Upper lobe of right lung (tissue), 1 donor: ENCODE data around the gene CES3. TPM values are rescaled to one million over a fixed set of nuclear protein-coding genes. Genes with fewer than 3 reads are reported as not detected.

Source experiments
- ATAC-seq: fragments of 200-7000 bp; cut with Tn5 transposase; one replicate; pipeline ENCODE4 v1.9.1; 2020; ENCODE audit warnings: mild to moderate bottlenecking, moderate library complexity
- DNase-seq: peaks from one replicate; pipeline ENCODE4 v3.0.0-alpha.2; 2020
- H3K27ac ChIP-seq: fragments of 200-600 bp; one replicate; pipeline ENCODE4 v1.8.0; 2022
- H3K27me3 ChIP-seq: fragments of 200-600 bp; one replicate; pipeline ENCODE4 v1.8.0; 2022; ENCODE audit warnings: mild to moderate bottlenecking
- H3K36me3 ChIP-seq: fragments of 200-600 bp; one replicate; pipeline ENCODE4 v1.8.0; 2022
- H3K4me1 ChIP-seq: fragments of 200-600 bp; one replicate; pipeline ENCODE4 v1.8.0; 2022
- H3K4me3 ChIP-seq: fragments of 200-600 bp; one replicate; pipeline ENCODE4 v1.8.0; 2022; ENCODE audit warnings: mild to moderate bottlenecking
- H3K9me3 ChIP-seq: fragments of 200-600 bp; one replicate; pipeline ENCODE4 v1.8.0; 2022
- CTCF ChIP-seq: fragments of 200-600 bp; IDR thresholded peaks from one replicate; pipeline ENCODE4 v1.8.0; 2022; ENCODE audit warnings: antibody characterized with exemption
- intact Hi-C: fragments of 100-400 bp; cut with DNase I; formaldehyde crosslinking; loops from one replicate; pipeline ENCODE4 v1.11.0; 2022
- total RNA-seq: library from RNA; stranded (reverse); fragmentation: NEBNext Ultra II Directional; extraction: Animal tissue kit (Norgen Biotek cat#: 25700); gene quantifications from one replicate; pipeline ENCODE4 v1.2.1, GENCODE V29; 2021
- donor health status: DM: no; HTN: yes; CAD: no; lungs with severe emphysema.

CES3 gene
- total RNA-seq, 1 donor from 2014 or later = 3.4 TPM

- TF ChIP-seq CTCF = no peak
- H3K4me3 ChIP-seq = no peak overlapping the region
- ATAC-seq (no peak), DNase-seq (no peak)
- H3K4me1 ChIP-seq = peaks cover 5% of the 10 kb centered on the region
- no peaks in the 10 kb centered on the region for H3K36me3 ChIP-seq
- H3K27me3 ChIP-seq = no peaks in the 10 kb centered on the region
- H3K9me3 ChIP-seq = no peaks in the 10 kb centered on the region
- no peak overlapping the region for H3K27ac ChIP-seq
- intact Hi-C loops = no loop called here
Observed at GRCh38 chr16:67011274-67011673, 50.2 kb downstream of the CES3 start.

DNA sequence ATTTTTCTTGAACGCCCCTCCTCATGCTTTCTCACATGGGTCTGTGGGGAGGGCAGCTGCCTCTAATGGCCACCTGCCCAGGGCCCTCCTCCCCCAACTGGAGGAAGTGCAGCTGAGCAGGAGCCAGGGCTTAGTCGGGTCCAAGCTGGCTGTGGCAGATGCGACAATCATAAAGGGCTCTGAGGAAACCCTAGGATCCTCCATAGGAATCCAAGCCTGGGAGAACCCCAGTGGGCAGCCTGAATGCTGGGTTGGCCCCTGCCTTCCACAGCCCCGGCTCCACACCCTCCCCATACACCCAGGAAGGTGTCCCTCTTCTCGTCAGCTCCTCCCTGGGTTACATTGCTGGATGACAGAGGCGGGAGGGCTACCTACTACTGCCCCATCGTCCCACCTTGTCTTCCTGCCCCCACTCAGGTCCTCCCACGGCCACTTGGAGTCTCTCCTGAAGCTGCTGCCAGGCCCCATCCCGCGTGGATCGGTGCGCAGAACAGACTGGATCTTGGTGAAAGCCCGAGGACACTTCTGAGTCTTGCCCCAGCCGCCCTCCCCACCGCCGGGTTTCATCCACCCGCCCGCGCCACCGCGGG, 52.3 kb downstream of the CES3 start:
- no peak for TF ChIP-seq CTCF
- DNase-seq = no peak
- Histone ChIP-seq H3K4me1 (peaks cover 5% of the 10 kb centered on the region), H3K27me3 (no peaks in the 10 kb centered on the region), H3K36me3 (no peaks in the 10 kb centered on the region), H3K27ac (no peak overlapping the region), H3K4me3 (peak overlapping the region; percentile 56), H3K9me3 (no peaks in the 10 kb centered on the region)
- no peak for ATAC-seq
- intact Hi-C loops = no loop called here

DNA sequence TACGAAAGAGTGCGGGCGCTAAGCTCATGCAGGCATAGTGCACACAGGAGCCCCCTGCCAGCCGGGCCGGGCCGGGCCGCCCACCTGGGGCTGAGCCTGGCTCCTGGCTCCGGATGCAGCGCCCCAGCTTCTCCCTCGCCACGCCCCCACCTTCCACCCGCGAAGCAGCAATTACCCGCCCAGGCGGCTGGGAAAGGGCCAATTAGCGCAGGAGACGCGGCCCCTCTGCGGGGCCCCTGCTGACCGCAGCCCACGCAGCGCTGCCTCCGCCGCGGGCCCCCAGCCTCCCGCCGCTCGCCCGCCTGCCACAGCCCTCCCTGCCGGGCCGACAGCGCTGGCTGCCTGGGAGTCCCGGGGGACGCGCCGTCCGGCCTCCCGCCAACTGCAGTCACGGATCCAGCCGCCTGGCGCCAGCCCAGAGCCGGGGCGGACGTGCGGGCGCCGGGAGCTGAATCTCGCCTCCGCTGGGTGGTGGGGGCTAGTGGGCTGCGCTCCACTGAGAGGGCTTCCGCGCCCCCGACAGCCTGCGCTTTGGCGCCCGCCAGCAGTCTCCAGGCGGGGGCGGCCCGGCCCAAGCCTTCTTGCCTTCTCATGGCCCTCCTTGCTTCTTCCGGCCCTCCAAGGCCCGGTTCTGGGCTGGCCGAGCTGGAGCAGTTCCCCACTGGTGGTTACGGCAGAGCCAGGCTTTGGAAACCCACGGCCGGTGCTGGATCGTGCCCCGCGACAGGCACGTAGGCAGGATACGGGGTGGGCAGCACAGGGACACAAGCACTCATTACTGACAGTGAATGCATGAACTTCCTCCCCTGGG, 53.0 kb downstream of the CES3 start:
- intact Hi-C loops = no loop called here
- Histone ChIP-seq H3K9me3 (no peaks in the 10 kb centered on the region), H3K36me3 (no peaks in the 10 kb centered on the region), H3K27ac (peak overlapping the region; percentile 51), H3K4me1 (peaks cover 5% of the 10 kb centered on the region), H3K4me3 (peak overlapping the region; percentile 56), H3K27me3 (no peaks in the 10 kb centered on the region)
- DNase-seq (peak; percentile 85), ATAC-seq (peak; percentile 69)
- TF ChIP-seq CTCF = peak; percentile 39

GRCh38 chr16:67014634-67015312, 53.7 kb downstream of the CES3 start:
- Histone ChIP-seq H3K27me3 (no peaks in the 10 kb centered on the region), H3K9me3 (no peaks in the 10 kb centered on the region), H3K36me3 (no peaks in the 10 kb centered on the region), H3K4me3 (peak overlapping the region; percentile 56), H3K27ac (no peak overlapping the region), H3K4me1 (peaks cover 5% of the 10 kb centered on the region)
- DNase-seq (peak; percentile 26), ATAC-seq (no peak)
- intact Hi-C loops = no loop called here
- no peak for TF ChIP-seq CTCF

DNA sequence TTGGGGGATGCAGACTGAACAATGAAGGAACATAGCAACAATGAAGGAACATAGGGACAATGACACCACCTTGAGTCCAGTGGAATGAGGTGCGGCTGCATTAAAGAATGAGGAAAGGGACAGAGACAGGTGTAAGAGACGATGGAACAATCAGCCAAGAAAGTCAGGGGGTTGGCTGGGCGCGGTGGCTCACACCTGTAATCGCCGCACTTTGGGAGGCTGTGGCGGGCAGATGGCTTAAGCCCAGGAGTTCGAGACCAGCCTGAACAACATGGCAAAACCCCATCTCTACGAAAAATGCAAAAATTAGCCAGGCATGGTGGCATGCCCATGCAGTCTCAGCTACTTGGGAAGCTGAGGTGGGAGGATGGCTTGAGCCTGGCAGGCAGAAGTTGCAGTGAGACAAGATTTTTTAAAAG, 54.3 kb downstream of the CES3 start:
- Histone ChIP-seq H3K4me1 (peaks cover 5% of the 10 kb centered on the region), H3K27ac (no peak overlapping the region), H3K36me3 (no peaks in the 10 kb centered on the region), H3K9me3 (no peaks in the 10 kb centered on the region), H3K4me3 (no peak overlapping the region), H3K27me3 (no peaks in the 10 kb centered on the region)
- DNase-seq = peak; percentile 57
- intact Hi-C loops = no loop called here
- TF ChIP-seq CTCF = no peak
- no peak for ATAC-seq
